GM10248 (cell line): ENCODE data around the gene TEP1.
"Not testable (repeated sequence)": the region's sequence is repeated elsewhere in the genome, so short reads cannot be mapped to it uniquely, and the experiment has no call there.

ENCODE experiments used
- CTCF ChIA-PET: fragments of 300-600 bp; sonication (Branson Sonifier 250); formaldehyde crosslinking; extraction: SDS; loops from one replicate; lab custom pipeline; 2021; ENCODE audit warnings: antibody characterized with exemption; lab: Yijun Ruan, JAX
- POLR2A ChIA-PET: fragments of 350-650 bp; sonication (Branson Sonifier 250); formaldehyde crosslinking; extraction: SDS; loops from one replicate; lab custom pipeline; 2020; ENCODE audit warnings: antibody characterized with exemption; lab: Yijun Ruan, JAX
- DNase-seq: peaks from one replicate; pipeline ENCODE4 v3.0.0; 2012; ENCODE audit errors: extremely low spot score
- TF ChIP-seq, protein P1 (sequence below): IDR thresholded peaks from 2 replicates; pipeline ENCODE4 v1.5.1; 2012; ENCODE audit warnings: mild to moderate bottlenecking, low read depth; ENCODE audit errors: extremely low read depth, missing control alignments, control extremely low read depth

Gene TEP1

DNA sequence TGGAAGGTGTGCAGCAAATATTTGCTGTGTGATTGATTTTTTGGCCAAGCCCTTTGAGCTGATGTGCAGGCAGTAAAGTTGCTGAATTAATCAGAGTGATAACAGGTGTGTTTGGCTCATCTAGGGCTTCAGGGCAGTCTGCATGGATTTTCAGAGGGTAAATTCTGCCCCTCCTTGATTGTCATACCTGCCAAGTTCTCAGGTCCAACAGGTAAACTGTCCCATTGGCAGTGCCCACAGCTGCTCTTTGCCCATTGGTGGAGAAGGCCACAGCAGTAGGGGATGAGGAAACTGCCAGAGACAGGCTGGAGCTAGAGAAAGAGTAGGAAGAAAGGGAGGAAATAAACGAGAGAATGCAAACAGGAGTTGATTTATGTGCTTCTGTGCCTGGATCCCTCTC is 33.6 kb downstream of the TEP1 start:
- POLR2A ChIA-PET: interaction anchor here (0.5 kb wide), 1 partner anchor 58 kb away, joined by 3 read pairs; no protein-coding TSS in a partner anchor
- DNase-seq: no peak
- CTCF ChIA-PET: interaction anchor here (4.8 kb wide), 1 partner anchor 36 kb away, joined by 15 read pairs; no protein-coding TSS in a partner anchor
- TF ChIP-seq, protein P1, sequence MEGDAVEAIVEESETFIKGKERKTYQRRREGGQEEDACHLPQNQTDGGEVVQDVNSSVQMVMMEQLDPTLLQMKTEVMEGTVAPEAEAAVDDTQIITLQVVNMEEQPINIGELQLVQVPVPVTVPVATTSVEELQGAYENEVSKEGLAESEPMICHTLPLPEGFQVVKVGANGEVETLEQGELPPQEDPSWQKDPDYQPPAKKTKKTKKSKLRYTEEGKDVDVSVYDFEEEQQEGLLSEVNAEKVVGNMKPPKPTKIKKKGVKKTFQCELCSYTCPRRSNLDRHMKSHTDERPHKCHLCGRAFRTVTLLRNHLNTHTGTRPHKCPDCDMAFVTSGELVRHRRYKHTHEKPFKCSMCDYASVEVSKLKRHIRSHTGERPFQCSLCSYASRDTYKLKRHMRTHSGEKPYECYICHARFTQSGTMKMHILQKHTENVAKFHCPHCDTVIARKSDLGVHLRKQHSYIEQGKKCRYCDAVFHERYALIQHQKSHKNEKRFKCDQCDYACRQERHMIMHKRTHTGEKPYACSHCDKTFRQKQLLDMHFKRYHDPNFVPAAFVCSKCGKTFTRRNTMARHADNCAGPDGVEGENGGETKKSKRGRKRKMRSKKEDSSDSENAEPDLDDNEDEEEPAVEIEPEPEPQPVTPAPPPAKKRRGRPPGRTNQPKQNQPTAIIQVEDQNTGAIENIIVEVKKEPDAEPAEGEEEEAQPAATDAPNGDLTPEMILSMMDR: no peak

DNA sequence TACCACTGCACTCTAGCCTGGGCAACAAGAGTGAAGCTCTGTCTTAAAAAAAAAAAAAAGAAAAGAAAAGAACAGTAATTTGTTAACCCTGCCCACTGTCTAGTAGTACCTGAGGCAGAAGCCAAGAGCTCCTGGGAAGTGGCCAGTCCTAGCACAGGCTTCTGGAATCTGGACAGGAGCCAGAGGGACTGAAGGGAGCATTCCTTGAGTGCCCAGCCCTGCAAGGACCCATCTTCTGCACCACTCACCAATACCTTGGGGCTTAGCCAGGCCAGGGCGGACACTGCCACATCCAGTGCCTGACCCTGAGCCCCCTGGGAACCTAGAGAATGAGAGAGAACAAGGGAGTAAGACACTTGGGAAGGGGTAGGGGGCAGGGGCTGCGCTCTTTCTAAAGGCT is 36.1 kb downstream of the TEP1 start:
- CTCF ChIA-PET: interaction anchor here (2.2 kb wide), 1 partner anchor 13 kb away, joined by 6 read pairs; no protein-coding TSS in a partner anchor
- POLR2A ChIA-PET: interaction anchor here (0.7 kb wide), 1 partner anchor 30 kb away, joined by 3 read pairs; no protein-coding TSS in a partner anchor
- no peak for DNase-seq
- TF ChIP-seq, protein P1: no peak

DNA sequence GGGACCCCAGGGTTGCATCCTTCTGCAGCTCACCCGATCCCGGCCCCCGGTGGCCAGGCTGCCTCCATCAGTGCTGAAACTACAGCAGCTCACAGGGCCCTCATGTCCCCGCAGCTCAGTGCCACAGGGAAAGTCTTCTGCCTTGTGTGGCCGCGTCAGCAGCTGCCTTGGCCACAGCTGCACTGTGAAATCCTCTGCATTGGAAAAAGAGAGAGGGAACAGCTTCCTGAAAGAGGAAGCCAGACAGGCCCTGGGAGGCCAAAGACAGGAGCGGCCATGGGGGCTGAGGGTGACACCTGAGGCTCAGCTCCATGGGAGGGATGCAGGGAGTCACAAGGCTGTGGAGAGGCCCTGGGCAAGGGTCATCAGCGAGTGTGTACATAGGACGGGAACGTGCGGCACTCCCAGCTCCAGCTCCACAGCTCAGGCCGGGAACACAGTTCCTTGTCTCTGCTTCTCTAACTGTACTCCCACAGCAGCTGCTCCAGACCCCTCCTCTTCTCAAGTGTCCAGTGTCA is 37.2 kb downstream of the TEP1 start:
- CTCF ChIA-PET: interaction anchor here (1.7 to 5.4 kb wide), 4 partner anchors 9 to 39 kb away, joined by 3 to 18 read pairs (median 8); no protein-coding TSS in a partner anchor
- POLR2A ChIA-PET: interaction anchor here (1.5 kb wide), 1 partner anchor 33 kb away, joined by 5 read pairs; the partner anchor contains the start of gene PARP2
- TF ChIP-seq, protein P1: no peak

DNA sequence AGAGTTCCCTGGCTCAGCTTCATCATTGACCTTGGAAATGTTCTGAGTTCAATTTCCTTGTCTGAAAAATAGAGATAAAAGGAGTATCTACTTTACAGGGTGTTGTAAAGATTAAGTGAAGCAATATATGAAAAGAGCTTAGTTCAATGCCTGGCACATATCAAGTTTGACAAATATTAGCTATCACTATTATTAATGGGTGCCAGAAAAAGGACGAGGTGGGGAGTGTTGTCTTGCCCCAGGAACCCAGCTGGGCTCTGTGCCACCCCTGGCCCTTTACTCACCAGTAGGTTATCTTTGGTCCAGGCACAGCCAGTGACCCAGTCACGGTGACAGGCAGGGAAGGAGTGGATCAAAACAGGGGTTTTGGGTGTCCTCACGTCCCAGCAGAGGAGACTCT is 37.8 kb downstream of the TEP1 start:
- ChIA-PET POLR2A (interaction anchor here (1.5 kb wide), 1 partner anchor 33 kb away, joined by 5 read pairs; the partner anchor contains the start of gene PARP2), CTCF (interaction anchor here (1.7 to 5.4 kb wide), 5 partner anchors 10 to 86 kb away, joined by 3 to 18 read pairs (median 6); partner anchors contain the start of gene PIP4P1)
- DNase-seq: no peak
- TF ChIP-seq, protein P1: no peak

More for the DNA sequence above, 37.2 kb downstream of the TEP1 start:
- DNase-seq: no peak

DNA sequence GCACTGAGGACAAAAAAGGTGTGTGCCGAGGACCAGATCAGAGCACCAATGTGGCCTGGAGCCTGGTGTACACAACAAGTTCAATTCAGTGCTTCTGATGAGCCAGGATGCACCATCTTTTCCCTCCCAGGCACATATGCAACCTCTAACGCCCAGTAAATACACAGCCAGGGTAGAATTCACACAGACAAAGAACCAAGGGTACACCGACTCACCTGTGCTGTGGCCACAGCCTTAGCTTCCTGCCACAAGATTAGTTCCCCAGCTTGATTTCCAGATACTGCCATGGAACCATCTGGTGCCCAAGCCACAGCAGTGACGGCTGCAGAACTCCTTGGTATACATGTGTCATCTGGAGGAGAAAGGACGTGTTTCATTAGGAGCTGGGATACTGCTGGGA is 40.5 kb downstream of the TEP1 start:
- TF ChIP-seq, protein P1: no peak
- POLR2A ChIA-PET: no interaction called here
- CTCF ChIA-PET: interaction anchor here (2.2 to 5.4 kb wide), 3 partner anchors 18 to 237 kb away, joined by 4 to 18 read pairs (median 5); no protein-coding TSS in a partner anchor
- no peak for DNase-seq

DNA sequence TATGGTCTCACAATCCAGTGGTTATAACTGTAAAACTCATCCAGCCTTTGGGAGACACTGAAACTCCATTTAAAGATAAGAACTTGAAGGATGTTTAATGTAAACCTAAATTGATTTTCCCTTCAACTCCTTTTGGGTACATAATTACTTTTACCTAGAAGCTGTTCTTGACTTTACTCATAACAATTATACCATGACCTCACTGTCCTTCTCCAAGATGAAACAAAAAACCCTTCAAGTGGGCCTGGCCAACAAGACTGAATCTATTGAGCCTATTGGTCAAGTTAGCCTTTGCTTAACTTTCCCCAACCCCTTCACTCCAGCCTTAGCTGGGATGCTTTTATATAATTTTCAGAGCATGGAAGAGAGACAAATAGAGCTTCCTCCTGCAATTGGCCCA is 47.4 kb downstream of the TEP1 start:
- CTCF ChIA-PET: interaction anchor here (1.5 kb wide), 1 partner anchor 12 kb away, joined by 3 read pairs; no protein-coding TSS in a partner anchor
- DNase-seq: no peak
- TF ChIP-seq, protein P1: no peak
- POLR2A ChIA-PET: no interaction called here

DNA sequence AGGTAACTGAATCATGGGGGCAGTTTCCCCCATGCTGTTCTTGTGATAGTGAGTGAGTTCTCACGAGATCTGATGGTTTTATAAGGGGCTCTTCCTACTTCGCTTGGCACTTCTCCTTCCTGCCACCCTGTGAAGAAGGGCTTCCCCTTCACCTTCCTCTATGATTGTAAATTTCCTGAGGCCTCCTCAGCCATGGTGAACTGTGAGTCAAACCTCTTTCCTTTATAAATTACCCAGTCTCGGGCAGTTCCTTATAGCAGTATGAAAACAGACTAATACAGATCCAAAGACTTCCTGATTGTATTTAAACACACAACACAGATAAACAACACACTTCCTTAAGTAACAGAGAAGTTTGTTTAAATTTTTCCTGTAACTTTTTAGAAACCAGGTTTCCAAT is 54.8 kb downstream of the TEP1 start:
- CTCF ChIA-PET, POLR2A ChIA-PET, DNase-seq: not testable (repeated sequence)
